Mesendoderm (in vitro differentiated cells): ENCODE results near the gene LRRC7.

Experiments used
- DNase-seq: peaks from one replicate; pipeline ENCODE4 v3.0.0; 2013
- H2AK5ac ChIP-seq: 2 replicates; pipeline ENCODE4 v1.6.1; 2013; ENCODE audit warnings: low read length, inconsistent platforms
- H2BK120ac ChIP-seq: 2 replicates; pipeline ENCODE4 v1.6.1; 2013; ENCODE audit warnings: low read depth, mild to moderate bottlenecking, low read length, moderate library complexity, mixed read lengths
- H2BK15ac ChIP-seq: replicated peaks from 2 replicates; pipeline ENCODE4 v1.6.1; 2013; ENCODE audit warnings: low read depth, mild to moderate bottlenecking, moderate library complexity
- H2BK5ac ChIP-seq: 2 replicates; pipeline ENCODE4 v1.6.1; 2013; ENCODE audit warnings: low read length, inconsistent platforms
- H3K18ac ChIP-seq: 2 replicates; pipeline ENCODE4 v1.6.1; 2013; ENCODE audit warnings: mild to moderate bottlenecking, low read length, mixed read lengths
- H3K23ac ChIP-seq: one replicate; pipeline ENCODE4 v1.6.1; 2013; ENCODE audit warnings: low read length
- H3K27ac ChIP-seq: 2 replicates; pipeline ENCODE4 v1.5.1; 2013; ENCODE audit warnings: low read depth, mild to moderate bottlenecking, inconsistent platforms, low read length, moderate library complexity
- H3K27me3 ChIP-seq: 2 replicates; pipeline ENCODE4 v1.6.1; 2013; ENCODE audit warnings: low read length, control low read depth, mild to moderate bottlenecking, inconsistent platforms; ENCODE audit not compliant: insufficient read depth, poor library complexity
- H3K36me3 ChIP-seq: 2 replicates; pipeline ENCODE4 v1.6.1; 2013; ENCODE audit warnings: low read length, inconsistent platforms; ENCODE audit not compliant: control insufficient read depth, insufficient read depth
- H3K4ac ChIP-seq: one replicate; pipeline ENCODE4 v1.6.1; 2013; ENCODE audit warnings: low read depth, mild to moderate bottlenecking, low read length, moderate library complexity
- H3K4me1 ChIP-seq: 2 replicates; pipeline ENCODE4 v1.6.1; 2013; ENCODE audit warnings: low read depth, low read length, inconsistent platforms; ENCODE audit not compliant: control insufficient read depth
- H3K4me2 ChIP-seq: 2 replicates; pipeline ENCODE4 v1.6.1; 2013; ENCODE audit warnings: low read length
- H3K4me3 ChIP-seq: 2 replicates; pipeline ENCODE4 v1.5.1; 2013; ENCODE audit warnings: mild to moderate bottlenecking, low read length
- H3K56ac ChIP-seq: one replicate; pipeline ENCODE4 v1.6.1; 2013; ENCODE audit warnings: low read length
- H3K79me1 ChIP-seq: 2 replicates; pipeline ENCODE4 v1.6.1; 2013; ENCODE audit warnings: low read length, inconsistent platforms
- H3K79me2 ChIP-seq: 2 replicates; pipeline ENCODE4 v1.6.1; 2013; ENCODE audit warnings: mild to moderate bottlenecking, low read length; ENCODE audit not compliant: control insufficient read depth, insufficient read depth
- H3K9ac ChIP-seq: 2 replicates; pipeline ENCODE4 v1.6.1; 2013; ENCODE audit warnings: low read length, inconsistent platforms
- H4K5ac ChIP-seq: one replicate; pipeline ENCODE4 v1.6.1; 2013; ENCODE audit warnings: low read length
- H4K8ac ChIP-seq: one replicate; pipeline ENCODE4 v1.6.1; 2013; ENCODE audit warnings: low read depth, mild to moderate bottlenecking, control low read depth, low read length, moderate library complexity
- WGBS: extraction: QIAGEN DNeasy Blood & Tissue Kit; methylation state at CpG from one replicate; pipeline ENCODE4 v1.1.7; 2013; ENCODE audit warnings: low lambda C conversion rate, missing lambda C conversion rate; ENCODE audit not compliant: insufficient coverage; ENCODE audit errors: extremely low coverage; 5-methylcytosine and 5-hydroxymethylcytosine counted together

The LRRC7 gene

GRCh38 chr1:69755647-69756046 is 187.9 kb downstream of the LRRC7 start:
- DNase-seq: no peak
- Histone ChIP-seq H2BK120ac (no peak overlapping the region), H2AK5ac (no peak overlapping the region), H3K27me3 (no peaks in the 10 kb centered on the region), H2BK15ac (no peak overlapping the region), H3K9ac (no peak overlapping the region), H4K8ac (no peak overlapping the region), H3K36me3 (no peaks in the 10 kb centered on the region), H2BK5ac (no peak overlapping the region), H3K4me2 (no peak overlapping the region), H3K56ac (no peak overlapping the region), H3K18ac (no peak overlapping the region), H3K27ac (no peak overlapping the region), H4K5ac (no peak overlapping the region), H3K4me3 (no peak overlapping the region), H3K79me1 (no peaks in the 10 kb centered on the region), H3K4ac (no peak overlapping the region), H3K79me2 (no peaks in the 10 kb centered on the region), H3K4me1 (no peaks in the 10 kb centered on the region), H3K23ac (no peak overlapping the region)
- no CpG with 5 or more reads among the region's 1 CpG for WGBS

GRCh38 chr1:69765951-69766350 is 198.2 kb downstream of the LRRC7 start:
- Histone ChIP-seq H2AK5ac (no peak overlapping the region), H3K79me2 (no peaks in the 10 kb centered on the region), H3K27ac (no peak overlapping the region), H3K56ac (no peak overlapping the region), H3K4me1 (no peaks in the 10 kb centered on the region), H3K18ac (no peak overlapping the region), H3K9ac (no peak overlapping the region), H2BK5ac (no peak overlapping the region), H4K5ac (no peak overlapping the region), H2BK120ac (no peak overlapping the region), H3K4me2 (no peak overlapping the region), H3K27me3 (no peaks in the 10 kb centered on the region), H3K79me1 (no peaks in the 10 kb centered on the region), H4K8ac (no peak overlapping the region), H3K36me3 (no peaks in the 10 kb centered on the region), H2BK15ac (no peak overlapping the region), H3K23ac (no peak overlapping the region), H3K4ac (no peak overlapping the region), H3K4me3 (no peak overlapping the region)
- no peak for DNase-seq
- whole genome bisulfite sequencing: no CpG with 5 or more reads among the region's 2 CpGs

- Histone ChIP-seq H3K79me1 (no peaks in the 10 kb centered on the region), H3K4me1 (no peaks in the 10 kb centered on the region), H3K4ac (no peak overlapping the region), H3K27ac (no peak overlapping the region), H3K36me3 (no peaks in the 10 kb centered on the region), H2AK5ac (no peak overlapping the region), H2BK120ac (no peak overlapping the region), H3K18ac (no peak overlapping the region), H3K56ac (no peak overlapping the region), H3K4me2 (no peak overlapping the region), H3K79me2 (no peaks in the 10 kb centered on the region), H4K8ac (no peak overlapping the region), H3K27me3 (no peaks in the 10 kb centered on the region), H4K5ac (no peak overlapping the region), H3K4me3 (no peak overlapping the region), H2BK15ac (no peak overlapping the region), H3K23ac (no peak overlapping the region), H3K9ac (no peak overlapping the region), H2BK5ac (no peak overlapping the region)
- WGBS: no CpG with 5 or more reads among the region's 7 CpGs
- DNase-seq: no peak
Observed at GRCh38 chr1:69766431-69767180, 198.9 kb downstream of the LRRC7 start.

- no peak overlapping the region for H3K4ac ChIP-seq
- WGBS: no CpG with 5 or more reads among the region's 1 CpG
- H3K27me3 ChIP-seq: no peaks in the 10 kb centered on the region
- H2BK5ac ChIP-seq: no peak overlapping the region
- H2AK5ac ChIP-seq: no peak overlapping the region
- H3K4me3 ChIP-seq: no peak overlapping the region
- H2BK15ac ChIP-seq: no peak overlapping the region
- no peak overlapping the region for H4K8ac ChIP-seq
- no peaks in the 10 kb centered on the region for H3K79me2 ChIP-seq
- H4K5ac ChIP-seq: no peak overlapping the region
- no peak for DNase-seq
- no peak overlapping the region for H2BK120ac ChIP-seq
- no peak overlapping the region for H3K56ac ChIP-seq
- H3K9ac ChIP-seq: no peak overlapping the region
- no peaks in the 10 kb centered on the region for H3K36me3 ChIP-seq
- H3K18ac ChIP-seq: no peak overlapping the region
- no peaks in the 10 kb centered on the region for H3K4me1 ChIP-seq
- H3K79me1 ChIP-seq: no peaks in the 10 kb centered on the region
- H3K4me2 ChIP-seq: no peak overlapping the region
- H3K23ac ChIP-seq: no peak overlapping the region
- H3K27ac ChIP-seq: no peak overlapping the region
Observed at GRCh38 chr1:69776555-69776954, 208.8 kb downstream of the LRRC7 start.

- Histone ChIP-seq H3K23ac (no peak overlapping the region), H4K8ac (no peak overlapping the region), H2AK5ac (no peak overlapping the region), H3K79me1 (no peaks in the 10 kb centered on the region), H3K4me2 (no peak overlapping the region), H2BK120ac (no peak overlapping the region), H2BK15ac (no peak overlapping the region), H3K56ac (no peak overlapping the region), H3K79me2 (no peaks in the 10 kb centered on the region), H3K4ac (no peak overlapping the region), H3K4me1 (no peaks in the 10 kb centered on the region), H3K9ac (no peak overlapping the region), H2BK5ac (no peak overlapping the region), H3K36me3 (no peaks in the 10 kb centered on the region), H3K18ac (no peak overlapping the region), H3K27ac (no peak overlapping the region), H4K5ac (no peak overlapping the region), H3K4me3 (no peak overlapping the region), H3K27me3 (no peaks in the 10 kb centered on the region)
- no peak for DNase-seq
- no CpG with 5 or more reads among the region's 1 CpG for WGBS
Observed at GRCh38 chr1:69777423-69777822, 209.7 kb downstream of the LRRC7 start.

GRCh38 chr1:69777971-69778370 is 210.2 kb downstream of the LRRC7 start:
- H4K5ac ChIP-seq: no peak overlapping the region
- H2BK120ac ChIP-seq: no peak overlapping the region
- H3K4ac ChIP-seq: no peak overlapping the region
- H2AK5ac ChIP-seq: no peak overlapping the region
- no peak overlapping the region for H3K4me3 ChIP-seq
- H2BK15ac ChIP-seq: no peak overlapping the region
- H4K8ac ChIP-seq: no peak overlapping the region
- no peak overlapping the region for H2BK5ac ChIP-seq
- no peaks in the 10 kb centered on the region for H3K79me1 ChIP-seq
- DNase-seq: no peak
- no peak overlapping the region for H3K23ac ChIP-seq
- no peaks in the 10 kb centered on the region for H3K4me1 ChIP-seq
- H3K56ac ChIP-seq: no peak overlapping the region
- H3K79me2 ChIP-seq: no peaks in the 10 kb centered on the region
- no peak overlapping the region for H3K18ac ChIP-seq
- no peaks in the 10 kb centered on the region for H3K27me3 ChIP-seq
- no peak overlapping the region for H3K4me2 ChIP-seq
- no peak overlapping the region for H3K9ac ChIP-seq
- H3K36me3 ChIP-seq: no peaks in the 10 kb centered on the region
- H3K27ac ChIP-seq: no peak overlapping the region
